ENCODE data around the gene SLC22A23.

SLC22A23 gene

GRCh38 chr6:3316818-3317217 is 140.0 kb downstream of the SLC22A23 start:
- ATAC-seq = no peak
- no peak for DNase-seq

- no peak for ATAC-seq
- no peak for DNase-seq
These were observed 140.5 kb downstream of the SLC22A23 start for GRCh38 chr6:3316331-3316730.

GRCh38 chr6:3315841-3316240 is 141.0 kb downstream of the SLC22A23 start:
- ATAC-seq (no peak), DNase-seq (no peak)

GRCh38 chr6:3314621-3315467 is 142.0 kb downstream of the SLC22A23 start:
- ATAC-seq (no peak), DNase-seq (no peak)

DNA sequence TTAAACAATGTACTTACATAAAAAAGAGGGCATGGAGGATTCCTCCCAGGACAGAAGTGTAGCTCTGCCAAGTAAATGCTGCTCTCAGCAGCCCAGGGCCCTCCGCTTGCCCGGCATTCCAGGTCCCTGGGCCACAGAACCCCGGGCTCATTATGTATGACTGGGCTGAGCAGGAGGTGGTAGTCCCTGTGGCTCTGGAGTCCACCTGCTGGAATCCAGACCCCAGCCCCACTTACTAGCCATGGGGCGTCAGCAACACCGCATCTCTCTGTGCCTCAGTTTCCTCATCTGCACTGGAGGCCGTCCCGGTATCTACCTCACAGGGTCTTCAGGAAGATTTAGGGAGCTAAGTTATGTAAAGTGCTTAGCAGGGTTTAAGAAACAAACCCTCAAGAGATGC is 142.7 kb downstream of the SLC22A23 start:
- no peak for ATAC-seq
- no peak for DNase-seq

GRCh38 chr6:3312604-3313231 is 144.1 kb downstream of the SLC22A23 start:
- no peak for ATAC-seq
- DNase-seq = no peak

DNA sequence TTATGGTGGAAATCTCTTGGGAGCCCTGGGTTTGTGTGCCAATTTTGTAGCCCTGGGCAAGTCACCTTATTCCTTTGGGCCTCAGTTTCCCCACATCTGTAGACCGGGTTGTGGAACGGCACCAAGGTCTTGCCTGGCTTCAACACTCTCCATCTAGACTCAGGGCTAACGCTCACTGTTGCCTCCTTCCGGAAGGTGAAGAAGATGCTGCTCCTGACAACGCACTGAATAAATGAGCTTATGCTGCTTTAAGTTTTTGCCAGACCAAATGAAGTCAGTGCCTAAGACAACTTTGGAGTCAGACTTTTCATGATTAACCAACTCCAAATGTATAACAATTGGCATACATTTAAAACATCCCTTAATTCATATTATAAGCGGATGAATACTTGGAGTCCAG is 145.0 kb downstream of the SLC22A23 start:
- ATAC-seq (no peak), DNase-seq (no peak)

GRCh38 chr6:3310703-3311102 is 146.1 kb downstream of the SLC22A23 start:
- DNase-seq (no peak), ATAC-seq (no peak)

DNA sequence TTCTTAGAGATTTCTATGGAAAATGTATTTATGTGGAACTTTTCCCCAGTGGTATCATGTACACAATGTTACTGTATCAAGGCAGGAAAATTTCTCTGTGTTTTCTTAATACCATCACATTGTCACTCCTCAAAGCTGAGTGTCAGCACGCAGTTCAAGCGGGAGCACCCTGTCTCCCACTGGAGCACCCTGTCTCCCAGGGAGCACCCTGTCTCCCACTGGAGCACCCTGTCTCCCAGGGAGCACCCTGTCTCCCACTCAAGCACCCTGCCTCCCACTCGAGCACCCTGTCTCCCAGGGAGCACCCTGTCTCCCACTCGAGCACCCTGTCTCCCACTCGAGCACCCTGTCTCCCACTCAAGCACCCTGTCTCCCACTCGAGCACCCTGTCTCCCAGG is 146.8 kb downstream of the SLC22A23 start:
- no peak for DNase-seq
- ATAC-seq = no peak

GRCh38 chr6:3309391-3310050 is 147.3 kb downstream of the SLC22A23 start:
- DNase-seq (no peak), ATAC-seq (no peak)

DNA sequence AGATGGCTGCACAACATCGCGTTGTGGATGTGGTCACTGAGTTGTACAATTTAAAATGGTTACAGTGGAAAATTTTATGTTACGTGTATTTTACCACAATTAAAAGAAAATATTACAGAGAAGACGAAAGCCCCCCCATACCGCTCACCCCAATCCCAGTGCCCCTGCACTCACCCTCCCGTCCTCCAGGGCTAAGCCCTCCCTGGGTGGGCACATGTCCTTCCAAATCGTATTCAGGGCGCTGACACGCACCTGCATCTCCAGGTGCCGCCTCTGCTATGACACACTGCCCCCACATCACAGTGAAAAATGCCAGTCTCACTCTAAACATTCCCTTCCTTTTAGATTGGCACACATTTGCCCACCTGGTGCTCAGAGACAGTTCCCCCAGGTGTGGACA is 148.7 kb downstream of the SLC22A23 start:
- ATAC-seq = no peak
- DNase-seq = no peak

DNA sequence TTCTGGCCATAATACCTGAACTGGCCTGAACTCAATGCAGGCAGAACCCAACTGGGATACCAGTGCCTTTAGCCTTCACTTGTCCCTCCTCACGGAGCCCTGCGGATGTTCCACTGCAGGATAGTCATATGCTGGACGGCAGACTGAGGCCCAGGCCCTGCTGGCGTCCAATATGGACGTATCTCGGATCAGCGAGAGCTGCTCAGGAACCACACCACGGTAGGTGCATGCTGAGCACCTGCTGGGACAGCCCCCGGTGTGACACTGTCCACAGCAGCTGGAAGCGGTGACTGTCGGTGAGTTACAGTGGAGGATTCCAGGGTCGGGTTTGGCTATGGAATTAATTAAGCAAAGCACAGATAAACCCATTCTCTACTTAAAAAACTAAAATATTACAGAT is 149.4 kb downstream of the SLC22A23 start:
- ATAC-seq (no peak), DNase-seq (no peak)

DNA sequence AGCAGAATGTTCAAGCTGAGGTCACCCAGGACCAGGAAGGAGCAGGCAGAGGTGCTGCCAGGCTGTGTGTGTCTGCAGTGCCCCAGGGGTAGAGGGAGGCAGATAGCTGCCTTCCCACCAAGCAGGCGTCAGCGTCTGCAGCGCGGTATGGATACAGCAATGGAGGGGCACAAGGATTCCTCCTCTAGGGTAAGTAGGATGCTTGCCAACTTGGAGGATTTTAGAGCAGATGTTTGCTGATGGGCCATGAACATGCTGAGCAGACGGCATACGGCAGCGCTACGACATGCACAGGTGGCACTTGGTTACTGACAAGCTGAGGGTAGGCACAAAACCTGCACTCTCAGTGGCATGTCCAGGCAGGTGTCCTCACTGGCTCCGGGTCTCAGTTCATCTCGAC is 150.0 kb downstream of the SLC22A23 start:
- DNase-seq (no peak), ATAC-seq (no peak)

- ATAC-seq = no peak
These were observed 151.0 kb downstream of the SLC22A23 start for GRCh38 chr6:3305831-3306230.

DNA sequence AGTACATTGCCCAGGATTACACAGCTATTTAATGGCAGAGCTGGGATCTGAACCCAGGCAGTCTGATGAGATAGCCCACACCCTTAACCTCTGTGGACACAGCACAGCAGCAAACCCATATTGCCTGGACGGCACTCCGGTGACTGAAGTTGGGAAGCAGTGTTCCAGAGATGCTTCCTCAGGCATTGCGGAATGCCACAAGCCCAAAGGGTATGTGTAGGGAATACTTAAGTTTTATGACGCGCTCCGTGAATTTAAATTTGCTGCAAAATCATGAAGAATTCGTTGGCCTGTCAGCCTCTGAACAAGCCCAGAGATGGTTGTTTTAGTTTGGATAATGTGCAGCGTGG is 151.7 kb downstream of the SLC22A23 start:
- ATAC-seq (no peak), DNase-seq (no peak)

More at GRCh38 chr6:3305831-3306230, 151.0 kb downstream of the SLC22A23 start:
- DNase-seq = no peak

GRCh38 chr6:3304500-3305215 is 152.2 kb downstream of the SLC22A23 start:
- DNase-seq (no peak), ATAC-seq (no peak)

DNA sequence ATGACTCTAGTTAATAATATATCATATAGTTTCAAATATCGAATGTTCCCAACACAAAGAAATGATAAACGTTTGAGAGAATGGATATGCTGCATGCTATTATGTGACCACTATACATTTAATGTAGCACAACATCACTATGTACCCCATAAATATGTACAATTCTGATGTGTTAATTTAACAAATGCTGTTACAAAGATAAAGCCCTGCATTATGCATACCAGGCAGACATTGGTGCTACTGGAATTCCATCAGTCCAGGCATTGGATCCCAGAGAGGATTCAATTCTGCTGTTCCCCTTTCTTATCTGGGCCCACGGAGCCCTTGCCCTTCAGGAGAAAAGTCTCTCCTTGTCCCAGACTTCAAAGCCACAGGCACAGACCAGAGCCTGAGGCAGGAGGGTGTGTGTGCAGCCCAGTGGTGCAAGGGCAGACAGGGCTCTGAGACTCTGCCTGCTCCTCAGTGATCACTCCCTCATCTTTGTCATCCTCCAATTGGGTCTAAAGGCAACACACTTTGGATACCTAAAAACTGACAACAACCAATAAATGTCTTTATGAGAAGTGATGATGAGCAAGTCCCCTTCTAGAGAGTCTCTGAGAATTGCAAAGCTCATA is 152.9 kb downstream of the SLC22A23 start:
- no peak for ATAC-seq
- no peak for DNase-seq

GRCh38 chr6:3301506-3301905 is 155.3 kb downstream of the SLC22A23 start:
- no peak for ATAC-seq
- DNase-seq = no peak

DNA sequence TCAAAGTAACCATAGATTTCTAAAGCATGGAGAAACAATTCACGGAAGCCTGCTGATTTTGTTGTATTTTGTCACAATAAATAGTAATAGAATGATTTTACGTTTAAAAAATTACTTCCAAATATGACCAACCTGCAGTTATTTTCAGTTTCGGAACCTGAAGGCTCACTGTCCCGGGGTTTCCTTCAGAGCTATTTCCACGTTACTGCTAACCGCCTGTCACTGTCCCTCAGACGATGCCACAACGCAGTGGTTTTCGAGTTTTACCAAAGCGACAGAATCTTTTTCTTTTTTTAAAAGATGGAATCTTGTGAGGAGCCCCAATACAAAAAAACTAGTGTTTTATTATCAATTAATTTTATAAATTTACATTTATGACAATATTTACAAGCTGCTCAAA is 157.6 kb downstream of the SLC22A23 start:
- no peak for DNase-seq
- ATAC-seq = no peak

GRCh38 chr6:3297909-3298308 is 158.9 kb downstream of the SLC22A23 start:
- DNase-seq (no peak), ATAC-seq (no peak)

DNA sequence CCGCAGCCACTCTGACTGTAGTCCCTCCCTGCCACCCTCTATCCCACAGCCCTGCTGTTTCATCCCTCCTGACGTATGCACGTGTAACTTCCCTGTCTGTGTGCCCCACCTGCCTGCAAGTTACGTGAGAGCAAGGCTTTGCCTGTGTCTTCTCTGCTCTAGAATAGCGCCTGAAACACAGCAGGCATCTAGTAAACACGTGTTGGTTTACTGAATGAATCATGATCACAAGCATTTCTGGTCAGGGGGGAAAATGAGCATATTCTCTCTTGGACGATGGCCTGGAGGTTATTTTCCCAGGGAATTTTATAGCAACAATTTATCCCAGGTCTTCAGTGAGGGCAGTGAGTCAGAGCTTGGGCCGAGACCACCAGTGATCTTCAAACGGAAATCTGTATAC is 159.8 kb downstream of the SLC22A23 start:
- no peak for DNase-seq
- ATAC-seq = no peak

DNA sequence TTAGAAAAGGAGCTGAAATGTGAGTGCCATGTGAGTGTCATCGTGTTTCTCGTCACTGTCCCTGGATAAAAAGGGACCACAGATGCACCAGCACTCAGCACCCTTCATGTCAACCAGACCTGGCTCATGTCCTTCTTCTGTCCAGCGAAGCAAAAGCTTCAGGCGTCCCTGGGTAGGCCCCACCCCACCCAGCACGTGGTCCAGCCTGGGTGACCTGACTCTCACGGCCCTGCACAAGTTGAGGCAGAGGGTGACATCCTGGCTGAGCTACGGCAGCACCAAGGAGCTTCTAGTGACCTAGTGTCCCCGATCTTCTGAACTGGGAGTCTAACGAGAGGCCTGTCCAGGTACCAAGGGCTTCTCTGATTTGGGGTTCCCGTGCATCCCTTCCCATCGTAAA is 160.3 kb downstream of the SLC22A23 start:
- DNase-seq (no peak), ATAC-seq (no peak)

Data from stimulated activated naive CD8-positive, alpha-beta T cell treated with anti-CD3 and anti-CD28 coated beads, Interleukin-15, Interleukin-2, amounts not matched to agents 100 U/mL and 50 U/mL, for 24 hours (primary cell).